ENCODE measurements around the gene C18orf63. TPM values are rescaled to one million over a fixed set of nuclear protein-coding genes. Genes with fewer than 3 reads are reported as not detected.

Gene C18orf63
- total and polyA plus RNA-seq, 2 of the 4 experiments (the other 2 are of a cell fraction) = not detected

DNA sequence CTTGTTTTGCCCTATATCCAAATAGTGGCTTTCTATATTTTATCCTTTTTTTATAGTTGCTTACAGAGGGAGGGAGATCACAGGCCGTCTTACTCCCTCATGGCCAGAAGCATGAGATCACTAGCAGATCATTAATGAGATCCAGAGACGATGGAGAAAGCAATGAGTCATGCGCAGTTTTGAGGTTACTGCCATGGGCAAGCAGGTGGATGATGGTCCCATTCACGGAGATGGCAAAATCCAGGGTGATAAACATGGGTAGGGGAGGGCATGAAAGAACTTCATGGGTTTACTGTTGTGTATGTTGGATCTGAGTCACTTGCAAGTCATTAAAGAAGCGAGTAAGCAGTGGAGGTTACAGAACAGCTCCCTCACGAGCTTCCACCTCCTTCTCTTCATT is 60.4 kb downstream of the C18orf63 start:
- ATAC-seq (ENCODE audit: low read depth) = no peak
- POLR2A ChIA-PET (ENCODE audit: unreplicated experiment) = no interaction called here

More for the DNA sequence above, 60.4 kb downstream of the C18orf63 start:
- H2BK5ac ChIP-seq (ENCODE audit: low read depth, low read length, poor library complexity, severe bottlenecking) = no peak overlapping the region
- WGBS, 2 experiments (ENCODE audit: extremely low coverage in 2 of 2, insufficient read length in 1 of 2) = 51% methylated on average over 4 of the region's 6 CpGs; no CpG with 5 or more reads in 1 of the 2 experiments
- no peak overlapping the region for H4K5ac ChIP-seq (ENCODE audit: low read depth, low read length)
- dilution Hi-C loops (cut with HindIII; ENCODE audit: low sequenced_read_pairs, unreplicated experiment) (no loop called here), intact Hi-C loops (cut with micrococcal nuclease) (no loop called here), in situ Hi-C loops (cut with MboI; ENCODE audit: low sequenced_read_pairs) (no loop called here)
- H2BK20ac ChIP-seq (ENCODE audit: low read depth, low read length) = no peak overlapping the region
- H2AK5ac ChIP-seq (ENCODE audit: low read depth, low read length) = no peak overlapping the region
- H3K9me1 ChIP-seq (ENCODE audit: insufficient read depth, low read length) = no peaks in the 10 kb centered on the region
- no peak overlapping the region for H3K4ac ChIP-seq (ENCODE audit: low read depth, low read length)
- no peak overlapping the region for H2BK120ac ChIP-seq (ENCODE audit: low read depth, low read length)
- no peak overlapping the region for H3K23ac ChIP-seq (ENCODE audit: low read depth, low read length)
- H3K18ac ChIP-seq (ENCODE audit: low read depth, low read length) = no peak overlapping the region
- H3K27me3 ChIP-seq (ENCODE audit: control insufficient read depth, insufficient read depth, low read length) = peaks cover 12% of the 10 kb centered on the region
- H3K4me2 ChIP-seq (ENCODE audit: low read depth, low read length) = no peak overlapping the region
- H3K79me1 ChIP-seq (ENCODE audit: low read depth in 1 of 2, low read length in 2 of 2) = no peaks in the 10 kb centered on the region
- H3K14ac ChIP-seq (replicated peaks; ENCODE audit: low read depth, low read length) = no peak overlapping the region
- H3K9me3 ChIP-seq (ENCODE audit: control insufficient read depth, insufficient read depth, low read length) = no peaks in the 10 kb centered on the region
- H3K36me3 ChIP-seq (ENCODE audit: control insufficient read depth, insufficient read depth, low read length) = no peaks in the 10 kb centered on the region
- no peak overlapping the region for H3K56ac ChIP-seq (ENCODE audit: extremely low read depth, insufficient read depth, low read length)
- no peak overlapping the region for H4K91ac ChIP-seq (ENCODE audit: insufficient read depth, low read depth, low read length)
- H3K4me3 ChIP-seq (ENCODE audit: insufficient read depth, low read depth, low read length) = no peak overlapping the region
- no peak overlapping the region for H2BK15ac ChIP-seq (ENCODE audit: low read depth, low read length)
- CTCF ChIA-PET = interaction anchor here (1.0 kb wide), 1 partner anchor 23 kb away, joined by 4 read pairs; no protein-coding TSS in a partner anchor
- no peak overlapping the region for H3K9ac ChIP-seq (ENCODE audit: low read depth, low read length)
- no TSS peak for BruUV-seq (replicated peaks)
- no peak overlapping the region for H2AFZ ChIP-seq (replicated peaks; ENCODE audit: low read length, poor library complexity)
- H4K8ac ChIP-seq (ENCODE audit: low read depth in 2 of 2, low read length in 2 of 2) = no peak overlapping the region
- no peaks in the 10 kb centered on the region for H4K20me1 ChIP-seq (ENCODE audit: insufficient read depth, low read length)
- no peak for TF ChIP-seq NFE2L2 (IDR thresholded peaks at IDR 0.05; ENCODE audit: low read depth, low read length)
- TF ChIP-seq RAD21 (IDR thresholded peaks at IDR 0.05; ENCODE audit: low read length) = no peak
- no peak for TF ChIP-seq POLR2A (IDR thresholded peaks at IDR 0.05; ENCODE audit: low read depth, low read length)
- TF ChIP-seq MXI1 (IDR thresholded peaks at IDR 0.05; ENCODE audit: borderline replicate concordance, low read depth, low read length) = no peak
- TF ChIP-seq RCOR1 (IDR thresholded peaks at IDR 0.05; ENCODE audit: insufficient replicate concordance, low read length) = no peak
- TF ChIP-seq RFX5 (IDR thresholded peaks at IDR 0.05; ENCODE audit: low read depth, low read length) = no peak
- no peak for TF ChIP-seq BHLHE40 (IDR thresholded peaks at IDR 0.05; ENCODE audit: low read depth, low read length)
- no peak for TF ChIP-seq MAZ (IDR thresholded peaks at IDR 0.05; ENCODE audit: borderline replicate concordance, low read depth, low read length)
- no peak for TF ChIP-seq SMC3 (IDR thresholded peaks at IDR 0.05; ENCODE audit: low read depth, low read length)
- no peak for TF ChIP-seq FOS (IDR thresholded peaks at IDR 0.05; ENCODE audit: low read depth, low read length)
- no peak for TF ChIP-seq CEBPB (IDR thresholded peaks at IDR 0.05; ENCODE audit: low read depth, low read length)
- TF ChIP-seq CHD1 (IDR thresholded peaks at IDR 0.05; ENCODE audit: low read depth, low read length) = no peak
- TF ChIP-seq, protein P1, sequence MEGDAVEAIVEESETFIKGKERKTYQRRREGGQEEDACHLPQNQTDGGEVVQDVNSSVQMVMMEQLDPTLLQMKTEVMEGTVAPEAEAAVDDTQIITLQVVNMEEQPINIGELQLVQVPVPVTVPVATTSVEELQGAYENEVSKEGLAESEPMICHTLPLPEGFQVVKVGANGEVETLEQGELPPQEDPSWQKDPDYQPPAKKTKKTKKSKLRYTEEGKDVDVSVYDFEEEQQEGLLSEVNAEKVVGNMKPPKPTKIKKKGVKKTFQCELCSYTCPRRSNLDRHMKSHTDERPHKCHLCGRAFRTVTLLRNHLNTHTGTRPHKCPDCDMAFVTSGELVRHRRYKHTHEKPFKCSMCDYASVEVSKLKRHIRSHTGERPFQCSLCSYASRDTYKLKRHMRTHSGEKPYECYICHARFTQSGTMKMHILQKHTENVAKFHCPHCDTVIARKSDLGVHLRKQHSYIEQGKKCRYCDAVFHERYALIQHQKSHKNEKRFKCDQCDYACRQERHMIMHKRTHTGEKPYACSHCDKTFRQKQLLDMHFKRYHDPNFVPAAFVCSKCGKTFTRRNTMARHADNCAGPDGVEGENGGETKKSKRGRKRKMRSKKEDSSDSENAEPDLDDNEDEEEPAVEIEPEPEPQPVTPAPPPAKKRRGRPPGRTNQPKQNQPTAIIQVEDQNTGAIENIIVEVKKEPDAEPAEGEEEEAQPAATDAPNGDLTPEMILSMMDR (conservative IDR thresholded peaks at IDR 0.05; ENCODE audit: low read depth, low read length) = no peak
- no peak for TF ChIP-seq ELK1 (IDR thresholded peaks at IDR 0.05; ENCODE audit: borderline replicate concordance, low read depth, low read length)
- TF ChIP-seq USF2 (IDR thresholded peaks at IDR 0.05; ENCODE audit: low read depth, low read length) = no peak
- H3K4me1 ChIP-seq (ENCODE audit: control insufficient read depth, insufficient read depth, low read length) = no peaks in the 10 kb centered on the region
- DNase-seq = peak; percentile 7
- no peak overlapping the region for H2AK9ac ChIP-seq (replicated peaks; ENCODE audit: low read depth, low read length, poor library complexity)
- no peak overlapping the region for H3K27ac ChIP-seq (ENCODE audit: insufficient read depth, low read length)

Data from IMR-90 (cell line).